Kidney (tissue), 14 donors: Measurements from ENCODE around the gene ZC3H12C. TPM values are rescaled to one million over a fixed set of nuclear protein-coding genes. Genes with fewer than 3 reads are reported as not detected.

Experiments used
- DNase-seq, 5 donors: peaks; one replicate each; pipeline ENCODE4 v3.0.0-alpha.2; 2013 to 2020
- FAIRE-seq: peaks from 2 replicates; lab custom pipeline; 2012; peaks lifted over from hg19 to GRCh38; lab: Jason Lieb, UNC
- H3K27ac ChIP-seq, 2 donors: one replicate each; pipeline ENCODE4 v1.7.0; 2013; ENCODE audit warnings: low read depth in 2 of 2, low read length in 2 of 2, inconsistent platforms in 1 of 2
- H3K27me3 ChIP-seq: one replicate; pipeline ENCODE4 v1.7.1; 2013; ENCODE audit warnings: low read length, inconsistent platforms; ENCODE audit not compliant: control insufficient read depth, insufficient read depth
- H3K36me3 ChIP-seq, 3 donors: one replicate each; pipeline versions ENCODE4 v1.7.0 to v1.7.1; 2013; ENCODE audit warnings: low read length in 3 of 3, control low read depth in 1 of 3, inconsistent platforms in 1 of 3; ENCODE audit not compliant: insufficient read depth in 3 of 3, control insufficient read depth in 2 of 3
- H3K4me1 ChIP-seq, 3 donors: one replicate each; pipeline versions ENCODE4 v1.7.0 to v1.7.1; 2013; ENCODE audit warnings: low read length in 3 of 3, inconsistent platforms in 1 of 3, low read depth in 1 of 3; ENCODE audit not compliant: control insufficient read depth in 2 of 3, insufficient read depth in 2 of 3
- H3K4me3 ChIP-seq, 3 donors: one replicate each; pipeline versions ENCODE4 v1.7.0 to v1.8.1; 2013; ENCODE audit warnings: low read length in 3 of 3, control low read depth in 1 of 3, inconsistent platforms in 1 of 3
- H3K9ac ChIP-seq, 3 donors: one replicate each; pipeline versions ENCODE4 v1.7.0 to v1.7.1; 2013; ENCODE audit warnings: low read length in 3 of 3, control low read depth in 1 of 3, inconsistent platforms in 1 of 3
- H3K9me3 ChIP-seq, 3 donors: one replicate each; pipeline versions ENCODE4 v1.7.0 to v1.7.1; 2013; ENCODE audit warnings: low read length in 3 of 3, control low read depth in 1 of 3, inconsistent platforms in 1 of 3; ENCODE audit not compliant: control insufficient read depth in 2 of 3, insufficient read depth in 1 of 3
- intact Hi-C: fragments of 100-400 bp; cut with DNase I; formaldehyde crosslinking; loops from one replicate; pipeline ENCODE4 v1.11.1; 2022
- polyA plus RNA-seq: library from polyadenylated mRNA; stranded (reverse); fragments of 350-450 nt; fragmentation: Illumina TruSeq; extraction: RNeasy Lipid Tissue Mini Kit (QIAGEN cat#74804); gene quantifications from one replicate; pipeline ENCODE4 v1.2.3, GENCODE V29; 2014; ENCODE audit warnings: low read depth, low replicate concordance; ENCODE audit not compliant: insufficient read depth
- total RNA-seq: library from RNA; stranded (reverse); fragmentation: NEBNext Ultra II Directional; extraction: Animal tissue kit (Norgen Biotek cat#: 25700); gene quantifications from one replicate; pipeline ENCODE4 v1.2.1, GENCODE V29; 2021
- TF ChIP-seq, protein P1 (sequence below): IDR thresholded peaks from 3 replicates; pipeline ENCODE4 v1.5.1; 2012; ENCODE audit warnings: mild to moderate bottlenecking, moderate library complexity, borderline replicate concordance; ENCODE audit not compliant: insufficient read depth; ENCODE audit errors: extremely low read depth
- donor health status: control.
- donor health status: control.
- donor health status: control.
- donor health status: control.
- donor health status: control.
- donor health status: DM: yes; HTN: yes; CAD: no.
- donor health status: Normal renal cell carcinoma (clear cell type).

Gene ZC3H12C
- total and polyA plus RNA-seq, 2 donors from 2014 or later, result 2.3 to 14.3 TPM

DNA sequence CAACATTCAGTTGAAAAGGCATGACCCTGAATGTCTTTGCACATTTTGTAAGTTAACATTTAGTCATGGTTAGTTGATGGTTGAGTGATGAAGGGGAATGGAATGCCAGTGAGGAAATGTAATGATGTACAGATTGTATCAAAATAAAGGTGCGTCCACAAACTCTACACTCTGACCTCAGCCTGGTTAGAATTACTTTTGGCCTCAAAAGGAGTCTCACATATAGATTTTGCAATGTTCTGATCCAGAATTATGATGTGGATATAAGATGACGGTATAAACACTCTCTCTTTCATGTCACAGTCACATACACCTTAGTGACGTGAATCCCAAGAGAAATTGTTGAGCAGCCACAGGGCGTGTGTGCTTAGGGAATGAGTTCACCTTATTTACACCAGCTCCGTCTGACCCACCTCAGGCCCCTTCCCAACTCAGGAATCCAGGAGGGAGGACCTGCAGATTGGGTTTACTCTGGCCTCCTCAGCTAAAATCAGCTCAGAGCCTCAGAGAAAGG is 103.1 kb downstream of the ZC3H12C start:
- FAIRE-seq, result peak; percentile 56
- no peak overlapping the region for H3K4me3 ChIP-seq
- no peaks in the 10 kb centered on the region for H3K36me3 ChIP-seq
- no peaks in the 10 kb centered on the region for H3K27me3 ChIP-seq
- no peaks in the 10 kb centered on the region for H3K9me3 ChIP-seq
- peak overlapping the region; percentile 47 to 59 for H3K27ac ChIP-seq
- TF ChIP-seq, protein P1, sequence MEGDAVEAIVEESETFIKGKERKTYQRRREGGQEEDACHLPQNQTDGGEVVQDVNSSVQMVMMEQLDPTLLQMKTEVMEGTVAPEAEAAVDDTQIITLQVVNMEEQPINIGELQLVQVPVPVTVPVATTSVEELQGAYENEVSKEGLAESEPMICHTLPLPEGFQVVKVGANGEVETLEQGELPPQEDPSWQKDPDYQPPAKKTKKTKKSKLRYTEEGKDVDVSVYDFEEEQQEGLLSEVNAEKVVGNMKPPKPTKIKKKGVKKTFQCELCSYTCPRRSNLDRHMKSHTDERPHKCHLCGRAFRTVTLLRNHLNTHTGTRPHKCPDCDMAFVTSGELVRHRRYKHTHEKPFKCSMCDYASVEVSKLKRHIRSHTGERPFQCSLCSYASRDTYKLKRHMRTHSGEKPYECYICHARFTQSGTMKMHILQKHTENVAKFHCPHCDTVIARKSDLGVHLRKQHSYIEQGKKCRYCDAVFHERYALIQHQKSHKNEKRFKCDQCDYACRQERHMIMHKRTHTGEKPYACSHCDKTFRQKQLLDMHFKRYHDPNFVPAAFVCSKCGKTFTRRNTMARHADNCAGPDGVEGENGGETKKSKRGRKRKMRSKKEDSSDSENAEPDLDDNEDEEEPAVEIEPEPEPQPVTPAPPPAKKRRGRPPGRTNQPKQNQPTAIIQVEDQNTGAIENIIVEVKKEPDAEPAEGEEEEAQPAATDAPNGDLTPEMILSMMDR, result no peak
- peaks cover 4 to 10% (median 9%) of the 10 kb centered on the region in 3 donors for H3K4me1 ChIP-seq
- DNase-seq, result peak in 2 of 5 donors; percentile 61 to 68
- intact Hi-C loops, result loop anchor here (10.0 kb wide), 1 partner anchor 179 kb away; no protein-coding TSS in a partner anchor
- H3K9ac ChIP-seq, result no peak overlapping the region

DNA sequence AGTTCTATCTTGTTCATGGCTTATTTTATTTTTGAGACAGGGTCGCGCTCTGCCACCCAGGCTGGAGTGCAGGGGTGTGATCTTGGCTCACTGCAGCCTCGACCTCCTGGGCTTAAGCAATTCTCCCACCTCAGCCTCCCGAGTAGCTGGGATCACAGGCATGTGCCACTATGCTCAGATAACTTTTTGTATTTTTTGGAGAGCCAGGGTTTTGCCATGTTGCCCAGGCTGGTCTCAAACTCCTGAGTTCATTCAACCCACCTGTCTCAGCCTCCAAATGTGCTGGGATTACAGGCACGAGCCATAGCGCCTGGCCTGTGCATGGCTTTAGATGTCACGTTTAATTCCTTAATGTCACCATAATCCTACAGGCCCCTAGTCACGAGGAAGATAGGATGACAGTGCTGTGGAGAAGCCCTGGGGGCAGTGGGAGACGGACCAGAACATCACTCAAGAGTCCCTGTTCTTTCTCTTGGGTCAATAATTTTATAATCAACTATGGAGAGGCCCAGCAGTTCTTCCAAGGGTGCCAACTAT is 103.8 kb downstream of the ZC3H12C start:
- Histone ChIP-seq H3K4me1 (peaks cover 4 to 10% (median 9%) of the 10 kb centered on the region in 3 donors), H3K9ac (no peak overlapping the region), H3K27me3 (no peaks in the 10 kb centered on the region), H3K27ac (peak overlapping the region; percentile 47 to 59), H3K36me3 (no peaks in the 10 kb centered on the region), H3K9me3 (no peaks in the 10 kb centered on the region), H3K4me3 (no peak overlapping the region)
- intact Hi-C loops, result loop anchor here (10.0 kb wide), 1 partner anchor 178 kb away; no protein-coding TSS in a partner anchor
- DNase-seq (no peak), FAIRE-seq (no peak)
- TF ChIP-seq, protein P1, result no peak

DNA sequence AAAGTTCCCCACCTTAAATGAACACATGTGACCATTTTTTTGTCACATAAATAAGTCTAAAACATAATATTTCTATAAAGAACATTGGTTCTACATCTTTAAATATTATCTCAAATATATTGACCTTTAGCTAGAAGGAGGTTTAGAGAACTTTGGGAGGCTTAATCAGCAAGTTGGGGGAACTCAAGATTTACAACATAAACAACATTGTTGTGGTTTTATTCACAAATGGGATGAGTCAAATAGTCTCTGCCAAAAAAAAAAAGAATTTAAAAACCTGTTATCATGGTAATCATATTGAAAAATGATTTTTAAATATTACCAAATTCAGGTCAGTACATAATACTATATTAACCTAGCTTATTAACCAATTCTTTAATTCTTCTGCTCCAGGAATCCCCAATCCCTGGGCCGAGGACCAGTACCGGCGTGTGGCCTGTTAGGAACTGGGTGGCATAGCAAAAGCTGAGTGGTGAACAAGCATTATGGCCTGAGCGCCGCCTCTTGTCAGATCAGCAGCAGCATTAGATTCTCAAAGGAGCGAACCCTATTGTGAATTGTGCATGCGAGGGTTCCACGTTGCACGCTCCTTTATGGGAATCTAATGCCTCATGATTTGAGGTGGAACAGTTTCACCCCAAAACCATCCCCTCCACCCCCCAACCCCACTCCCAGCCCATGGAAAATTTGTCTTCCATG is 105.0 kb downstream of the ZC3H12C start:
- intact Hi-C loops, result loop anchor here (10.0 kb wide), 1 partner anchor 177 kb away; no protein-coding TSS in a partner anchor
- TF ChIP-seq, protein P1, result no peak
- FAIRE-seq, result no peak
- Histone ChIP-seq H3K27ac (no peak overlapping the region), H3K27me3 (no peaks in the 10 kb centered on the region), H3K9me3 (no peaks in the 10 kb centered on the region), H3K4me3 (no peak overlapping the region), H3K4me1 (peaks cover 4 to 10% (median 9%) of the 10 kb centered on the region in 3 donors), H3K9ac (no peak overlapping the region), H3K36me3 (no peaks in the 10 kb centered on the region)
- DNase-seq, result no peak
